Measurements from ENCODE around the gene ABCB8.

DNA sequence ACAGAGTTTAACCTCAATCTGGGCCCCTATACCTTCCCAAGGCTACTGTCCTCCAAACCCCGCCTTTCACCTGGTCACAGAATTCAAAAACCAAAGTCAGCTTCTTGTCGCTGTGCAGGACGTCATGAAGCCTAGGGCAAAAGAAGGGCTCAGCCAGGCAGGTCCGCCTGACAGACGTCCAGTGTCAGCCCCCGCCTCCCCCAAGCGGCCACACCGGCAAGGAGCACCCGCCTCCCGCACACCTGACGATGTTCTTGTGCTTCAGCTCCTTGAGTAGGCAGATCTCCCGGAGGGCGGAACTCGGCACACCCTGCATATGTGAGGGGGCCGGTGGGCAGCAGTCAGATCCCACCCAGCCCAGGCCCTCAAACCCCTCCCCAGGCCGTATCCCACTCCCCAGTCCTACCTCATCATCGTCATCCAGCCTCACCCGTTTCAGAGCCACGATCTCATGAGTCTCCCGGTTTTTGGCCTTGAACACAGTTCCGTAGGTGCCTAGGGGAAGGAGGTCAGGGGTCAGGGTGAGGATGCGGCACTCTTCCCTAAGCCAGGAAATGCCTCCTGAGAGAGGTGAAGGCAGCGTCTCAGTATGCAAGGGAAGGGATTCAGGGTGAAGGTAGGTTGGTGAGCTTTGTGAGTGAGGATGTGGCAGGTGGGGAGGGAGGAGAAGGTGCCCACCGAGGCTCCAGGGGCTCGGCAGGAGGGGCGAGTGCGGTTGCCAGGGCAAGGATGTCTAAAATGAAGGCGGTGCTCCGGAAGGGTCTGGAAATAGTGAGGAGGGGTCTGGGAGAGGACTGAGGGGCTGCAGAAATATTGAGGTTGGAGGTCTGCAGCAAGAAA lies 28.6 kb downstream of the ABCB8 start:
- TF ChIP-seq, protein P1, sequence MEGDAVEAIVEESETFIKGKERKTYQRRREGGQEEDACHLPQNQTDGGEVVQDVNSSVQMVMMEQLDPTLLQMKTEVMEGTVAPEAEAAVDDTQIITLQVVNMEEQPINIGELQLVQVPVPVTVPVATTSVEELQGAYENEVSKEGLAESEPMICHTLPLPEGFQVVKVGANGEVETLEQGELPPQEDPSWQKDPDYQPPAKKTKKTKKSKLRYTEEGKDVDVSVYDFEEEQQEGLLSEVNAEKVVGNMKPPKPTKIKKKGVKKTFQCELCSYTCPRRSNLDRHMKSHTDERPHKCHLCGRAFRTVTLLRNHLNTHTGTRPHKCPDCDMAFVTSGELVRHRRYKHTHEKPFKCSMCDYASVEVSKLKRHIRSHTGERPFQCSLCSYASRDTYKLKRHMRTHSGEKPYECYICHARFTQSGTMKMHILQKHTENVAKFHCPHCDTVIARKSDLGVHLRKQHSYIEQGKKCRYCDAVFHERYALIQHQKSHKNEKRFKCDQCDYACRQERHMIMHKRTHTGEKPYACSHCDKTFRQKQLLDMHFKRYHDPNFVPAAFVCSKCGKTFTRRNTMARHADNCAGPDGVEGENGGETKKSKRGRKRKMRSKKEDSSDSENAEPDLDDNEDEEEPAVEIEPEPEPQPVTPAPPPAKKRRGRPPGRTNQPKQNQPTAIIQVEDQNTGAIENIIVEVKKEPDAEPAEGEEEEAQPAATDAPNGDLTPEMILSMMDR (IDR thresholded peaks at IDR 0.05): no peak
- peak; percentile 22 for TF ChIP-seq EZH2phosphoT487 (IDR thresholded peaks at IDR 0.05)

Measured in neural progenitor cell (in vitro differentiated cells).